HEK293T (cell line): ENCODE data around the gene P2RY2.

Experiments used
- CTCF ChIA-PET: fragments of 350-600 bp; formaldehyde crosslinking; extraction: SDS; loops from one replicate; lab custom pipeline; 2021; ENCODE audit warnings: antibody characterized with exemption, inconsistent platforms; lab: Yijun Ruan, JAX
- POLR2A ChIA-PET: fragments of 350-600 bp; formaldehyde crosslinking; extraction: SDS; loops from one replicate; lab custom pipeline; 2020; ENCODE audit warnings: antibody characterized with exemption, inconsistent platforms; lab: Yijun Ruan, JAX
- DNase-seq: peaks from one replicate; pipeline ENCODE4 v3.0.0; 2012; ENCODE audit warnings: mixed read lengths; ENCODE audit errors: extremely low spot score
- ARNT ChIP-seq: fragments of 450-650 bp; IDR thresholded peaks from 2 replicates; pipeline ENCODE4 v1.6.1; 2017; ENCODE audit warnings: mild to moderate bottlenecking
- BHLHE40 ChIP-seq: fragments of 450-650 bp; IDR thresholded peaks from 2 replicates; pipeline ENCODE4 v1.6.1; 2016; ENCODE audit warnings: mild to moderate bottlenecking, moderate library complexity, borderline replicate concordance
- CTBP1 ChIP-seq: fragments of 450-650 bp; IDR thresholded peaks from 2 replicates; pipeline ENCODE4 v1.6.1; 2016; ENCODE audit warnings: borderline replicate concordance
- ELF4 ChIP-seq: fragments of 450-650 bp; IDR thresholded peaks from 2 replicates; pipeline ENCODE4 v1.6.1; 2017; ENCODE audit warnings: antibody characterized with exemption
- FOXA1 ChIP-seq: fragments of 450-650 bp; IDR thresholded peaks from 2 replicates; pipeline ENCODE4 v1.6.1; 2016; ENCODE audit warnings: mild to moderate bottlenecking
- FOXK2 ChIP-seq: fragments of 450-650 bp; IDR thresholded peaks from 2 replicates; pipeline ENCODE4 v1.6.1; 2016; ENCODE audit warnings: mild to moderate bottlenecking
- FOXM1 ChIP-seq: fragments of 450-650 bp; IDR thresholded peaks from 2 replicates; pipeline ENCODE4 v1.6.1; 2017; ENCODE audit warnings: mild to moderate bottlenecking, borderline replicate concordance
- HDGF ChIP-seq: fragments of 450-650 bp; IDR thresholded peaks from 2 replicates; pipeline ENCODE4 v1.6.1; 2017; ENCODE audit warnings: antibody characterized with exemption, borderline replicate concordance
- L3MBTL2 ChIP-seq: fragments of 450-650 bp; conservative IDR thresholded peaks from 2 replicates; pipeline ENCODE4 v1.6.1; 2016; ENCODE audit warnings: mild to moderate bottlenecking
- LEF1 ChIP-seq: fragments of 450-650 bp; IDR thresholded peaks from 2 replicates; pipeline ENCODE4 v1.6.1; 2017; ENCODE audit warnings: mild to moderate bottlenecking, borderline replicate concordance
- NFRKB ChIP-seq: fragments of 450-650 bp; IDR thresholded peaks from 2 replicates; pipeline ENCODE4 v1.6.1; 2016; ENCODE audit warnings: mild to moderate bottlenecking, moderate library complexity
- SP1 ChIP-seq: fragments of 450-650 bp; IDR thresholded peaks from 2 replicates; pipeline ENCODE4 v1.6.1; 2017
- SUZ12 ChIP-seq: fragments of 450-650 bp; IDR thresholded peaks from 2 replicates; pipeline ENCODE4 v1.6.1; 2016; ENCODE audit warnings: mild to moderate bottlenecking
- TARDBP ChIP-seq: fragments of 450-650 bp; IDR thresholded peaks from 2 replicates; pipeline ENCODE4 v1.6.1; 2016
- ZNF384 ChIP-seq: fragments of 450-650 bp; IDR thresholded peaks from 2 replicates; pipeline ENCODE4 v1.6.1; 2016
- TF ChIP-seq, protein P1 (sequence below): fragments of 450-650 bp; IDR thresholded peaks from 2 replicates; pipeline ENCODE4 v1.6.1; 2016

Gene P2RY2

GRCh38 chr11:73267122-73267846, 49.2 kb downstream of the P2RY2 start:
- ChIA-PET CTCF (interaction anchor here (0.7 kb wide), 1 partner anchor 40 kb away, joined by 3 read pairs; no protein-coding TSS in a partner anchor), POLR2A (interaction anchor here (0.7 kb wide), 1 partner anchor 10 kb away, joined by 4 read pairs; no protein-coding TSS in a partner anchor)
- DNase-seq, result no peak
- TF ChIP-seq NFRKB (no peak), HDGF (no peak), ZNF384 (no peak), ARNT (no peak), TARDBP (no peak), FOXK2 (no peak), FOXM1 (no peak), L3MBTL2 (no peak), LEF1 (no peak), ELF4 (no peak), SUZ12 (no peak), BHLHE40 (no peak)
- TF ChIP-seq, protein P1, sequence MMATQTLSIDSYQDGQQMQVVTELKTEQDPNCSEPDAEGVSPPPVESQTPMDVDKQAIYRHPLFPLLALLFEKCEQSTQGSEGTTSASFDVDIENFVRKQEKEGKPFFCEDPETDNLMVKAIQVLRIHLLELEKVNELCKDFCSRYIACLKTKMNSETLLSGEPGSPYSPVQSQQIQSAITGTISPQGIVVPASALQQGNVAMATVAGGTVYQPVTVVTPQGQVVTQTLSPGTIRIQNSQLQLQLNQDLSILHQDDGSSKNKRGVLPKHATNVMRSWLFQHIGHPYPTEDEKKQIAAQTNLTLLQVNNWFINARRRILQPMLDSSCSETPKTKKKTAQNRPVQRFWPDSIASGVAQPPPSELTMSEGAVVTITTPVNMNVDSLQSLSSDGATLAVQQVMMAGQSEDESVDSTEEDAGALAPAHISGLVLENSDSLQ, result no peak

DNA sequence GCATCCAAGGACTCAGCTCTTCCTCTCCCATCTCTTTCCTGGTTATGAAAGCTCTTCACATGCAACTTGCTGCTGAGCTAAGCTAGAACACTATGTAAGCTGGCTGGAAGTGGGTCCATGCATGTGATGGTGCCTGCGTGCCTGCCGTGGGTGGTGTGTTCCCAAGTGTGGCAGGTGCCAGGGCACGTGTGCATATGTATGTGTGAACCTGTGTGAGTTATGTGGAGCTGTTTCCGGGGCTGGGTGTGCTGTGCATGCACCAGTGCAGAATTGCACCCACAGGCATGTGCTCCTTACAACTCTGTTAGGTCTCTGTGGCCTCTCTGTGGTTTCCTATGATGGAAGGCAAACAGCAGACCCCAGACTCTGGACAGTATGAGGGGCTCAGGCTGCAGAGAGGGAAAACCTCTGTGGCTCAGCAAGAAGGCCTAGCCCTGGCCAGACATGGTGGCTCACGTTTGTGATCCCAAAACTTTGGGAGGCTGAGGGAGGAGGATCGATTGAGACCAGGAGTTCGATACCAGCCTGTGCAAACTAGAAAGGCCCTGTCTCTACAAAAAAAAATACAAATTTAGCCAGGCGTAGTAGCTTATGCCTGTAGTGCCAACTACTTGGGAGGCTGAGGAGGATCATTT, 49.9 kb downstream of the P2RY2 start:
- ChIA-PET POLR2A (no interaction called here), CTCF (interaction anchor here (0.7 to 1.8 kb wide), 2 partner anchors 21 to 39 kb away, joined by 3 to 5 read pairs; no protein-coding TSS in a partner anchor)
- no peak for DNase-seq
- no peak for TF ChIP-seq ZNF384
- TF ChIP-seq BHLHE40, result no peak
- no peak for TF ChIP-seq HDGF
- TF ChIP-seq FOXA1, result no peak
- TF ChIP-seq SUZ12, result no peak
- no peak for TF ChIP-seq LEF1
- TF ChIP-seq NFRKB, result no peak
- TF ChIP-seq, protein P1, result no peak

DNA sequence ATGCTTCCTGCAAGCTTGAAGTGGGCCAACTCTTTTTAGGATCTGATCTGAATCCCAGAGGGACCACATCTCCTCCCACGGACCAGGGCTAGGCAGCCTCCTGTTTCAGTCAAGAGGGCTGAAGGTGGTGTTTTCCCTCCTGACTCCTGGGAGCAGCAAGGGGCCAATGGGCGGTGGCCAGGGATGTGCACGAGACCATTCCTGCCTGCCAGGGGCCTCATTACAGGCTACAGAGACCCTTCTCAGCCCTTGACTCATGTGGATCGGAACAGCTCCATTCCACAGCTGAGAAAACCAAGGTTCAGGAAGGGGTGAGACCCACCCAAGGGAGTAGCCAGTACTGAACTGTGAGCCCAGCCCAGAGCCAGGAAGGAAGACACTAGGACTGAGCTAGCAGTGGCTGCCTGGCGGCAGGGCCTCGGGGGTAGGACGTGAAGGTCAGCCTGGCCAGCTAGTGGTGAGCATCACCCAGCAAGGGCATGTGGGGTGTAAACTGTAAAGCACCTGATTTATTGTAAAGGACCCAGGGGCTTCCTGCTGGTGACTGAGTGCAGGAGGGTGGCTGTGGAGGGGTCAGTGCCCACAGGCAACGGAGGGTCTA, 50.7 kb downstream of the P2RY2 start:
- ChIA-PET POLR2A (no interaction called here), CTCF (interaction anchor here (1.8 kb wide), 1 partner anchor 20 kb away, joined by 5 read pairs; no protein-coding TSS in a partner anchor)
- TF ChIP-seq ARNT, result no peak
- no peak for TF ChIP-seq ZNF384
- no peak for TF ChIP-seq LEF1
- TF ChIP-seq, protein P1, result no peak
- no peak for TF ChIP-seq ELF4
- no peak for TF ChIP-seq NFRKB
- TF ChIP-seq BHLHE40, result no peak
- no peak for TF ChIP-seq SUZ12
- TF ChIP-seq SP1, result no peak
- TF ChIP-seq FOXA1, result no peak
- no peak for TF ChIP-seq CTBP1
- TF ChIP-seq FOXK2, result no peak
- no peak for TF ChIP-seq HDGF
- TF ChIP-seq L3MBTL2, result no peak
- no peak for DNase-seq

DNA sequence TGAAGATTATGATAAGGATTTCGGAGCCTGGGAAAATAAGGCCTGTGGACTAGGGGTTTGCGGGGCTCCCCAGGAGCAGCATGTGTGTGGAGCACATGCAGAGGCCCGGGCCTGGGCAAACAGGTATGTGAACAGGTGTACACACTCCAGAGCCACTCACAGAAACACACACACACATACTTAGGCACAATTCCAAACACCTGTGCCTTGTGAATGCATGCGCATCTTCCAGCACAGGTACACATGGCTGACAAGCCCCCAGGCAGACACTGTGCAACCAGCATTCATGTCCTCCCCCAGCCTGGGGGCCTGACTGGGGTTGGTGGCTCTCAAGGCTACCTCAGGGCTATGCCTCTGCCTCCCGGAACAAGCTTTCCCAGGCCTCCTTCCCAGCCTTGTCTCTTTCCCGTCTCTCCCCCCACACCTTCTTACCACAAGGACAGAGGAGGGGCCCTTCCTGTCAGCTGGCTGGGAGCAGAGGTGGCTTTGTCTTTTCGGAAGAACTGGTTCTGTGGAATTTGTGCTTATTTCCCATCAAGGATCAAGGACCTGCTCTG, 51.5 kb downstream of the P2RY2 start:
- ChIA-PET CTCF (interaction anchor here (1.8 kb wide), 1 partner anchor 20 kb away, joined by 5 read pairs; no protein-coding TSS in a partner anchor), POLR2A (no interaction called here)
- TF ChIP-seq SP1, result no peak
- TF ChIP-seq ELF4, result no peak
- TF ChIP-seq HDGF, result no peak
- no peak for TF ChIP-seq FOXK2
- TF ChIP-seq LEF1, result no peak
- no peak for DNase-seq

GRCh38 chr11:73270016-73270854, 52.2 kb downstream of the P2RY2 start:
- TF ChIP-seq ELF4 (no peak), ZNF384 (no peak), ARNT (no peak), NFRKB (no peak), BHLHE40 (no peak), FOXA1 (no peak), FOXM1 (no peak), CTBP1 (no peak), SP1 (no peak), HDGF (no peak), FOXK2 (no peak), LEF1 (no peak), SUZ12 (no peak)
- TF ChIP-seq, protein P1, result no peak
- no peak for DNase-seq
- ChIA-PET CTCF (no interaction called here), POLR2A (no interaction called here)
